KMS-11 (cell line): ENCODE results near the gene FAM24B.

Experiments
- H2AFZ ChIP-seq: fragments of 200-600 bp; sonication (generic); 2 replicates; pipeline ENCODE4 v1.6.1; 2016; ENCODE audit warnings: antibody characterized with exemption, mixed run types, low read depth
- H3K27ac ChIP-seq: fragments of 200-600 bp; sonication (generic); 2 replicates; pipeline ENCODE4 v1.6.1; 2016; ENCODE audit warnings: mild to moderate bottlenecking, mixed run types
- H3K27me3 ChIP-seq: fragments of 200-600 bp; sonication (generic); 2 replicates; pipeline ENCODE4 v1.6.1; 2017; ENCODE audit warnings: mild to moderate bottlenecking, low read depth, mixed run types, moderate library complexity; ENCODE audit not compliant: insufficient read depth
- H3K36me3 ChIP-seq: fragments of 200-600 bp; sonication (generic); 2 replicates; pipeline ENCODE4 v1.6.1; 2017; ENCODE audit warnings: mild to moderate bottlenecking, mixed run types; ENCODE audit not compliant: insufficient read depth
- H3K4me1 ChIP-seq: fragments of 200-600 bp; sonication (generic); 2 replicates; pipeline ENCODE4 v1.6.1; 2016; ENCODE audit warnings: mild to moderate bottlenecking, low read depth, mixed run types; ENCODE audit not compliant: poor library complexity, severe bottlenecking
- H3K4me2 ChIP-seq: fragments of 200-600 bp; sonication (generic); 2 replicates; pipeline ENCODE4 v1.7.0; 2016; ENCODE audit warnings: mild to moderate bottlenecking, mixed run types
- H3K4me3 ChIP-seq: fragments of 200-600 bp; sonication (generic); IDR thresholded peaks from 2 replicates; pipeline ENCODE4 v1.6.1; 2017; ENCODE audit warnings: low read depth, low read length, mixed read lengths; ENCODE audit not compliant: insufficient read depth
- H3K79me2 ChIP-seq: fragments of 200-600 bp; sonication (generic); 2 replicates; pipeline ENCODE4 v1.6.1; 2016; ENCODE audit warnings: low read depth, mixed run types; ENCODE audit not compliant: insufficient read depth
- H3K9ac ChIP-seq: fragments of 200-600 bp; sonication (generic); 2 replicates; pipeline ENCODE4 v1.6.1; 2016; ENCODE audit warnings: mild to moderate bottlenecking, mixed run types
- H4K20me1 ChIP-seq: fragments of 200-600 bp; sonication (generic); 2 replicates; pipeline ENCODE4 v1.6.1; 2016; ENCODE audit warnings: mild to moderate bottlenecking, mixed run types; ENCODE audit not compliant: insufficient read depth
- TF ChIP-seq, protein P1 (sequence below): fragments of 200-600 bp; sonication (generic); conservative IDR thresholded peaks from 2 replicates; pipeline ENCODE4 v1.6.1; 2017; ENCODE audit warnings: low read depth, mild to moderate bottlenecking, antibody characterized with exemption, low read length, moderate library complexity, mixed read lengths

FAM24B gene

GRCh38 chr10:122830273-122830964 is 49.0 kb downstream of the FAM24B start:
- H3K79me2 ChIP-seq = no peaks in the 10 kb centered on the region
- TF ChIP-seq, protein P1, sequence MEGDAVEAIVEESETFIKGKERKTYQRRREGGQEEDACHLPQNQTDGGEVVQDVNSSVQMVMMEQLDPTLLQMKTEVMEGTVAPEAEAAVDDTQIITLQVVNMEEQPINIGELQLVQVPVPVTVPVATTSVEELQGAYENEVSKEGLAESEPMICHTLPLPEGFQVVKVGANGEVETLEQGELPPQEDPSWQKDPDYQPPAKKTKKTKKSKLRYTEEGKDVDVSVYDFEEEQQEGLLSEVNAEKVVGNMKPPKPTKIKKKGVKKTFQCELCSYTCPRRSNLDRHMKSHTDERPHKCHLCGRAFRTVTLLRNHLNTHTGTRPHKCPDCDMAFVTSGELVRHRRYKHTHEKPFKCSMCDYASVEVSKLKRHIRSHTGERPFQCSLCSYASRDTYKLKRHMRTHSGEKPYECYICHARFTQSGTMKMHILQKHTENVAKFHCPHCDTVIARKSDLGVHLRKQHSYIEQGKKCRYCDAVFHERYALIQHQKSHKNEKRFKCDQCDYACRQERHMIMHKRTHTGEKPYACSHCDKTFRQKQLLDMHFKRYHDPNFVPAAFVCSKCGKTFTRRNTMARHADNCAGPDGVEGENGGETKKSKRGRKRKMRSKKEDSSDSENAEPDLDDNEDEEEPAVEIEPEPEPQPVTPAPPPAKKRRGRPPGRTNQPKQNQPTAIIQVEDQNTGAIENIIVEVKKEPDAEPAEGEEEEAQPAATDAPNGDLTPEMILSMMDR = no peak
- H3K27ac ChIP-seq = no peak overlapping the region
- H3K36me3 ChIP-seq = no peaks in the 10 kb centered on the region
- H4K20me1 ChIP-seq = no peaks in the 10 kb centered on the region
- H2AFZ ChIP-seq = no peak overlapping the region
- no peak overlapping the region for H3K4me2 ChIP-seq
- H3K4me3 ChIP-seq = no peak overlapping the region
- no peaks in the 10 kb centered on the region for H3K4me1 ChIP-seq
- H3K27me3 ChIP-seq = no peaks in the 10 kb centered on the region
- no peak overlapping the region for H3K9ac ChIP-seq

GRCh38 chr10:122829454-122829853 is 49.9 kb downstream of the FAM24B start:
- TF ChIP-seq, protein P1 = no peak
- H3K79me2 ChIP-seq = no peaks in the 10 kb centered on the region
- H3K27ac ChIP-seq = no peak overlapping the region
- no peak overlapping the region for H3K9ac ChIP-seq
- no peaks in the 10 kb centered on the region for H4K20me1 ChIP-seq
- H3K4me3 ChIP-seq = no peak overlapping the region
- no peaks in the 10 kb centered on the region for H3K36me3 ChIP-seq
- H3K27me3 ChIP-seq = no peaks in the 10 kb centered on the region
- no peaks in the 10 kb centered on the region for H3K4me1 ChIP-seq
- H2AFZ ChIP-seq = no peak overlapping the region
- H3K4me2 ChIP-seq = no peak overlapping the region

DNA sequence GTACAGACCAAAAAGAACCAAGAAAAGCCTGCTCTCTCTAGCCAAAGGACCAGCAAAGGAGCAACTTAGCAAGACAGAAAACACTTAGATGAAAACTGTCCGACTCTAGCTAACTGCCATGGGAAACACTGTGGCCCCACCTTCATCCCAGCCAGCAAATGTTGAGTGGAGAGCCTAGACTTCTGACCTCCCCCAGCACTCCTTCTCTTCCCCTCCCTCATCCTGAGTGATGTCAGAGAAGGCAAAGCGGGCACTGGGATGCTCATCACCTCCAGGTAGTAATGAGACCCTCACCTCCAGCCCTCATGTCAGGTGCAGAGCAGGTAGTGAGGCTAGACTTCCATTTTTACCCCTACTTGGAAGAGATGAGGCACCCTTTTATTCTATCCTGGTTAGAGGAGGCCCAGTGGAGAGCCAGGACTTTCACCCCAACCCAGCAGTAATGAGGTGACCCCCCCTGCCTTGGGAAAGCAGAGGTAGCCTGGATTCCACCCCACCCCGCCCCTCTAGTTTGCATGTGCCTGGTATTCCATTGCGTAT is 50.6 kb downstream of the FAM24B start:
- no peak overlapping the region for H3K9ac ChIP-seq
- H3K4me3 ChIP-seq = no peak overlapping the region
- H3K27me3 ChIP-seq = no peaks in the 10 kb centered on the region
- H3K4me1 ChIP-seq = no peaks in the 10 kb centered on the region
- no peak overlapping the region for H3K4me2 ChIP-seq
- H3K27ac ChIP-seq = no peak overlapping the region
- no peaks in the 10 kb centered on the region for H3K36me3 ChIP-seq
- H4K20me1 ChIP-seq = no peaks in the 10 kb centered on the region
- H3K79me2 ChIP-seq = no peaks in the 10 kb centered on the region
- TF ChIP-seq, protein P1 = no peak
- H2AFZ ChIP-seq = no peak overlapping the region

DNA sequence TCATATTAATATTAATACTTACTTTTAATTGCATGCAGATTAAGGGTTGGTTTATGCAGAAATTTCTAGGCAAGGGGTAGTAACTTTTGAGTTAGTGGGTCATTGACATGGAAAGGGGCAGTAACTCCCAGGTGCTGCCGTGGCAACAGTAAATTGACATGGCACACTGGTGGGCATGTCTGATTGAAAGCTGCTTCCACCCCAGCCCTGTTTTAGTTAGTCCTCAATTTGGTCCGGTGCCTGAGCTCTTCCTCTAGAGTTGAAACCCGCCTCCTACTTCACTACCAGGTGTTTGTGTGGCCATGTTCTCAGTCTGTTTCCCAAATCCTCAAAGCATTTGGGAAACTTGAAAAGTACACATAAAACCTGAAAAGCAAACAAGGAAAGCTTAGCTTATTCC is 52.1 kb downstream of the FAM24B start:
- H3K9ac ChIP-seq = no peak overlapping the region
- H3K79me2 ChIP-seq = no peaks in the 10 kb centered on the region
- H3K4me3 ChIP-seq = no peak overlapping the region
- H3K4me1 ChIP-seq = no peaks in the 10 kb centered on the region
- no peak overlapping the region for H2AFZ ChIP-seq
- no peak overlapping the region for H3K27ac ChIP-seq
- H3K4me2 ChIP-seq = no peak overlapping the region
- no peaks in the 10 kb centered on the region for H3K27me3 ChIP-seq
- H3K36me3 ChIP-seq = no peaks in the 10 kb centered on the region
- no peaks in the 10 kb centered on the region for H4K20me1 ChIP-seq
- TF ChIP-seq, protein P1 = no peak
